GM12801 (cell line): ENCODE data around the gene RNF182.

ENCODE experiments used
- TF ChIP-seq, protein P1 (sequence below): IDR thresholded peaks from one replicate; pipeline ENCODE4 v1.5.1; 2011; ENCODE audit warnings: control low read depth; ENCODE audit not compliant: insufficient read length; ENCODE audit errors: extremely low read depth

The RNF182 gene

GRCh38 chr6:13919861-13920260 lies 4.9 kb upstream of the RNF182 start:
- TF ChIP-seq, protein P1, sequence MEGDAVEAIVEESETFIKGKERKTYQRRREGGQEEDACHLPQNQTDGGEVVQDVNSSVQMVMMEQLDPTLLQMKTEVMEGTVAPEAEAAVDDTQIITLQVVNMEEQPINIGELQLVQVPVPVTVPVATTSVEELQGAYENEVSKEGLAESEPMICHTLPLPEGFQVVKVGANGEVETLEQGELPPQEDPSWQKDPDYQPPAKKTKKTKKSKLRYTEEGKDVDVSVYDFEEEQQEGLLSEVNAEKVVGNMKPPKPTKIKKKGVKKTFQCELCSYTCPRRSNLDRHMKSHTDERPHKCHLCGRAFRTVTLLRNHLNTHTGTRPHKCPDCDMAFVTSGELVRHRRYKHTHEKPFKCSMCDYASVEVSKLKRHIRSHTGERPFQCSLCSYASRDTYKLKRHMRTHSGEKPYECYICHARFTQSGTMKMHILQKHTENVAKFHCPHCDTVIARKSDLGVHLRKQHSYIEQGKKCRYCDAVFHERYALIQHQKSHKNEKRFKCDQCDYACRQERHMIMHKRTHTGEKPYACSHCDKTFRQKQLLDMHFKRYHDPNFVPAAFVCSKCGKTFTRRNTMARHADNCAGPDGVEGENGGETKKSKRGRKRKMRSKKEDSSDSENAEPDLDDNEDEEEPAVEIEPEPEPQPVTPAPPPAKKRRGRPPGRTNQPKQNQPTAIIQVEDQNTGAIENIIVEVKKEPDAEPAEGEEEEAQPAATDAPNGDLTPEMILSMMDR = no peak

DNA sequence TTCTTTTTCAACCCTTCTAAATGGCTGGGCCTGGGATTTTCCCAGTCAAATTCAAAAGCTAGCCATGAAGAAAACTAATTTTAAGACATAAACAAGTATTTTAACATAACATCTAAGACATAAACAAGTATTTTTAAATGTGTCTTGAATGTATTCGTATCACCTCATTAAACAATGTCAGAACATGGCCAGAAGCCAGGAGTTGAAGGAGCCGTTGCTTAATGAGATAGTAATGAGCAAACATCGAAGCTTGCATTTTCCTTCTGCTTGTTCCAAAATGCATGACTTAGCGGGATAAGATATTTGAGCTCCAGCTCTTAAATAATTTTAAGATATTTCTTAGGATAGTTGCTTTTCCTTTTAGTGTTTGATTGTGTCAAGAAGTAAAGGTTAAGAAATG lies 4.2 kb upstream of the RNF182 start:
- TF ChIP-seq, protein P1 = no peak

DNA sequence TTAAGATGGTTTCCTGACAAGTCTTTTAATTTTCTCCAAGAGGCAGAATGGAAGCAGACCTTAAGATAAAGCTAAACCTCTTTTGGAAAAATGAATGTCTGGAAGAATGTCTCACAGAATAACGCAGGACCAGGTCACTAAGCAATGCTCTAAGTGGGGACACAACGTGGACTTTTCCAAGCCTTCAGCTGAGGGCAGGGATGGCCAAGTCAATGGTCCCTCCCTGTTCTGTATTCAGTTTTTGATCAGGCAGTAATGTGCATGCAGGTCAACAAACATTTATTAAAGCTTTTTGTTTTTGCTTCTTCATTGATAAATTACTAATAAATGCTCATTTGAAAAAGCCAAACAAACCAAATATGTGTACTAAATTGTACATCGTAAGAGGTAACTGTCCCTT lies 2.0 kb upstream of the RNF182 start:
- TF ChIP-seq, protein P1 = no peak

DNA sequence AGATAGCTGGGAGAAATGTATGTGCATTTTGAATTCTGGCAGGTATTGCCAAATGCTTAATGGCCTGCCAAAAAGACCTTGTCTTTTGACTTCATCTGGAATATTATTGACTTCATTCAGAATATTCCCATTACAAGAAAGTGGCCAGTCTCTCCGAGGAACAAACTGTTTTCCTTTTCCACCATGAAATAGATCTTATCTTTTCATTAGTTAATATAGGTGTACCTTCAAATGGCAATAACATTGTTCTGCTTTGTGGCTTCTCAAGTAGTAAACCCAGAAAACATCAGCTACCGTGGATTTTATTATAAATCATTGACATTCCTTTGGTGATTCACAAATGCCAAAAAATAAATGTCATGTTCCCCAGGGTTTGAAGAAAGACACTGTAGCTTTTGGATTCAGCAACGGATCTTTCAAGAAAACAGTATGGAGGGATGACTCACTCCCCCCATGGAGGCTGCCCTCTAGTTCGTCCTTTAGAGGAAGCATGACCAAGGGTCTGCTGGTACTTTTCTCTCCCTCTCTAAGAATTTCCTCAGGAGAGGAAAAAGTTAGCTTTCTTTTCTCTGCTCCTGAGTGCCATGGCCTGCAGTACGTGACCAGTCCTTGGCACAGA lies 1.1 kb upstream of the RNF182 start:
- TF ChIP-seq, protein P1 = no peak

GRCh38 chr6:13924146-13924948 lies 405 bp upstream of the RNF182 start:
- TF ChIP-seq, protein P1 = no peak

DNA sequence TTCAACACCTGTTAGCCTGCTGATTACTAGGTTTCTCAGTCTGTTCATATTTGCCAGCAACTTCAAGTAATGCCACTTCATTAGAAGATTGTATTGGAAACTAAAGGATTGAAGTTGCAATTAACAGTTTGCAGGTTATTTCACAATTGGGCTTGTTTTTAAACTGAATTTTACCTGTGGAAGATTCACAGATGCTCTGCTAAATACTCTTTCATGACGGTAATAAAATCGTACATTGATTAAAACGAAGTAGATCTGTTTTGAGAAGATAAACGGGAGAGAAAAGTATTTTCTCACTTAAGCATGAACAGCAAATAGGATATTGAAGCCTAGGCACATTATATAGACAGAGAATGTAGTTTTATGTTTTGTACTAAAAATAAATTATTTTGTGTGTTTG lies 1.6 kb downstream of the RNF182 start:
- TF ChIP-seq, protein P1 = no peak

- TF ChIP-seq, protein P1 = no peak
Observed at GRCh38 chr6:13927203-13927602, 2.5 kb downstream of the RNF182 start.
